HG03342 (cell line): ENCODE measurements around the gene GJA3.
"Not testable (repeated sequence)": the region's sequence is repeated elsewhere in the genome, so short reads cannot be mapped to it uniquely, and the experiment has no call there.

Experiments used
- ATAC-seq: cut with Tn5 transposase; IDR thresholded peaks from one replicate; pipeline ENCODE4 v1.9.1; 2021; ENCODE audit warnings: mild to moderate bottlenecking, moderate library complexity; ENCODE audit not compliant: unreplicated experiment

The GJA3 gene

DNA sequence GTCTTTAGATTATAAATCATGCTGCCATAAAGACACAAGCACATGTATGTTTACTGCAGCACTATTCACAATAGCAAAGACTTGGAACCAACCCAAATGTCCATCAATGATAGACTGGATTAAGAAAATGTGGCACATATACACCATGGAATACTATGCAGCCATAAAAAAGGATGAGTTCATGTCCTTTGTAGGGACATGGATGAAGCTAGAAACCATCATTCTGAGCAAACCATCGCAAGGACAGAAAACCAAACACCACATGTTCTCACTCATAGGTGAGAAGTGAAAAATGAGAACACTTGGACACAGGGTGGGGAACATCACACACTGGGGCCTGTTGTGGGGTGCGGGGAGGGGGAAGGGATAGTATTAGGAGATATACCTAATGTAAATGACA is 7.6 kb downstream of the GJA3 start:
- ATAC-seq: not testable (repeated sequence)

GRCh38 chr13:20151612-20152011 is 9.2 kb downstream of the GJA3 start:
- ATAC-seq: no peak

DNA sequence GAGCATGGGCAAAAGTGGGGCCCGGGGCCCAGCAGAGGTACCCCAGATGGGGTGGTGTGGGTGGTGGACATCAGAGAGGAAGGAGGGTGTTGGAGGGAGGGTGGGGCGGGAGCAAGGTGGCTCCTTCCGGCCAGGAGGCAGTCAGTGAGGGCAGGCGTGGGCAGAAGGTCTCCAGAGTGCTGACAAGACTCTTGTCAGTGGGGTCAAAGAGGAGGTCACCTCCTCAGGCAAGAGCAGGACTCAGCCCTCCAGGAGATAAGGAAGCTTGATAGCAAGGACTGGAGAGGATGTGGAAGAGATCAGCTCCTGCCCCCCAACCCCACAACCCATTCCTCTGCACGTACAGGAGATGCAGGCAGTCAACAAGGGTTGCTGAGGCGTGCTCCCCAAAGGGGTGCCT is 9.8 kb downstream of the GJA3 start:
- ATAC-seq: no peak

- ATAC-seq: no peak
Observed at GRCh38 chr13:20150561-20150960, 10.3 kb downstream of the GJA3 start.

DNA sequence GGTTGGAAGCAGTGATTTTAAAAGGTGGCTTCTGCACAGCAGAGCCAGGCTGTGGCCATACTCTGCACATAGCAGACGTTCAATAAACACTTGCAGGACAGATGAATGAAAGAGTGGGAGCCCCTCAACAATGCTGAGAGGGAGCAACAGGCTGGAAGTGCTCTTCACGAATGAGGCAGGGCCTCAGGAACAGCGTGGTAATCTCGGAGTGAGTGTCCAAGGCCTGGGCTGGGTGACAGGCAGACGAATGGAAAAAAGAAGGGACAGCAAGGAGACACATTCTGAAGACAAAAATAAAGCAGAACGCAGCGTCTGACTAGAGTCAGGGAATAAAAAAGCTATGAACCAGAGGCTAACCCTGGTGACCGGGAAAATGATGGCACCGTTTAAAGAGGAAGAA is 11.1 kb downstream of the GJA3 start:
- ATAC-seq: no peak

DNA sequence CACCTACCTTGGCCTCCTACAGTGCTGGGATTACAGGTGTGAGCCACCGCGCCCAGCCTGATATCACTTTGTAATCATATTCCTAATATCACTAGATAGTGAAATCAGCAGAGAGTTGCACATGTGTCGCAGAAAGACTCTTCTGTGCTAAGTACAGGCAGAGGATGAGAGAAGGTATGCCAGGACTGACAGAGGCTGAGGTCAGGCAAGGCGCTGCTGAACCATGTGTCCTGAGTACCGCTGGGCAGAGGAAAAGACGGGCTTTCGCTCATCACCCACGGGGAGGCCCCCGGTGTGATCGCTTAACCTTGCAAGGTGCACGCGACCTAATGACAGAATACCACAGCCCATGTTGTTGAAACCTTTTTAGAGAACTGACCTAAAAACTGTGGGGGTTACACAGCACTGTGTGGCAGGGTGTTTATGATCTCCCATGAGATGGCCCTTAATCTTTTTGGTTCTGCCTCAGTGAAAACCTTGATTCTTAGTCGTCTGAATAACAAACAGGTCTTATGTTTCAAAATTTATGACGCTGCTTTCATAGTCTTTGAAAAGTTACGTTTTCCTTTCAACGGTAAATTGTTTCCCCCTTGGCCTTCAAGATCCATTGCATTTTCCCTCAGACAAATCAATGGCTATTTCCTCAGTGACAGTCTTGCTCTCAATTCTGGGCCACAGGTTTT is 12.2 kb downstream of the GJA3 start:
- no peak for ATAC-seq

GRCh38 chr13:20146381-20146780 is 14.5 kb downstream of the GJA3 start:
- ATAC-seq: no peak

- ATAC-seq: no peak
Observed at GRCh38 chr13:20145521-20145920, 15.3 kb downstream of the GJA3 start.

DNA sequence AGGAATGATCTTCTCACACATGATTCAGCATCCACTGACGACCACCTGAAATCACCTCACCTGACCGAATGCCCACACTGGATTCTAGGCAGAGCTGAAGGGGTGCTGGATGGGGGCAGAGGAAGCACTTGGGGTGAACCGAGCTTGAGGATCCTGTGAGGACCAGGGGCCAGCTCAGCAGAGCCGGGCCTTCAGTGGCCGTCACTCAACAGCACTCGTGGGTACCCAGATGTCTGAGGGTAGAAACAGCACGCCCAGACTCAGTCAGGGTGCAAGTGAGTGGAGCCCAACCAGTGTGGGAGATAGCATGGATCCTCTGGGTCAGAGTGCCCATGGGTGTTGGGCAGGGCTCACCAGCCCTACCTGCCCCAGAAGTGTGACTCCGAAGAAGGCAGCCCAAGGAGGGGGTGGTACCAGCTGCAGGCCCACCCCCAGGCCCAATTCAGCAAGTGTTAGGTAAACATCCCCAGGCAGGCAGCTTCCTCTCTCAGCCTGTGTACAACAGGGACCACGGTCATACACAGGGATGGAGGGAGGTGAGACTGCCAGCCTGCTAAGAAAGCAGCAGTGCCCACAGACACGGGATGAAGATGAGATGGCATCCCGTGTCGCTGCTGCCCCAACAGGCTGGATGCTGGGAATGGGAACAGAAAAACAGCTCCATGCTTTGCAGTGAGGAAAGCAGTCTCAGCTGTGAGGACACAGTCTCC is 16.6 kb downstream of the GJA3 start:
- no peak for ATAC-seq

GRCh38 chr13:20142927-20143480 is 17.8 kb downstream of the GJA3 start:
- no peak for ATAC-seq

- ATAC-seq: no peak
Observed at GRCh38 chr13:20142023-20142926, 18.6 kb downstream of the GJA3 start.

DNA sequence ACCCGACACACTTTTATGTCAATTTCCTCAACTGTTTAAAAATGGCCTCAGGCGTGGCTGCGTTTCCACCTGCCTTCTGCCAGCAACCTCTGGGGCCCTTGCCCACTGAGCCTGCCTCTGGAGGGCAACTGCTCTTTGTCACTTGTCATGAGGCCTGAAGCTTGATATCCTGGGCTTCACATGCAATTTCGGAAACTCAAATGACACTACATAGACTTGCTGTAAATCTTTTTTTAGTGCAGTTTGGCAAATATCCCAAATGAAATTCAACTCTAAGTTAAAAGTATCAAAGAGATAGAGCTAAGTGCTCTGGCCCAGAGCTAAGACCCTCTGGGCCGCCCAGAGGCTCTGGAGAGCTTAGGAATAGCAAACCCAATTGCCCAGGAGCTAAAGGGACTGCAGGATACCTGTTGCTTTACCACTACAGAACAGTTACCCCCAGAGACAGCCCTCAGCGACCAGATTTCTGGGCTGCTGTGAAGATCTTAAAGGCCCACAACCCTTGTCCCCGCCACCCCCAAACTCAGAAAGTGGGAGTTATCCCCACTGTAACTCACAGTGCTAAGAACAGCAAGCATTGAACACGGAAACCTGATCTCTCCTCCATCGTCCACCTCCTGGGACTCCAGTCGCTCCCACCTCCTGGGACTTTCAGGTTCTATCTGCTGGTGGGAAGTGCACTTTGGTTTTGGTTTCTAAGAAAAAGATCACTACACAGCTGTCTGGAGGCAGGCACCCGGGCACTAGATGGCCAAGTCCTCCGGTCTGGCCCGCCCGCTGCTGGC is 19.4 kb downstream of the GJA3 start:
- ATAC-seq: no peak

DNA sequence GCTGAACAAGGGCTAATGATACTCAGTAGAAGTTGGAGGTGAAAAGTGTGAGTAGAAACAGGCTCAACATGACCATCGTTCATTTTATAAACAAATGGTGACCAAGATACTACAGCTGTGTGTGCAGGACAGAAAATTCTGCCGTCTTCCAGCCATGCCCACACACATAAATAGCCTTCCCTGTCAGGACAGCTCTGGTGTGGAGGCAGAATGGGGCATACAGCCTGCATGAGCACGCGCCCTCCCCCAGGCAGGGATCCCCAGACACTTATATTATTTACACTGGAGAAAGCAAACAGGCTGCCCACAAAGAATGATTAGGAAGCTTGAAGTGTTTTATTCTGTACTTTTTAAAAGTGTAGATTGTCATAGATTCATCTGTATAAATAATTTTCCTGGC is 20.4 kb downstream of the GJA3 start:
- no peak for ATAC-seq

DNA sequence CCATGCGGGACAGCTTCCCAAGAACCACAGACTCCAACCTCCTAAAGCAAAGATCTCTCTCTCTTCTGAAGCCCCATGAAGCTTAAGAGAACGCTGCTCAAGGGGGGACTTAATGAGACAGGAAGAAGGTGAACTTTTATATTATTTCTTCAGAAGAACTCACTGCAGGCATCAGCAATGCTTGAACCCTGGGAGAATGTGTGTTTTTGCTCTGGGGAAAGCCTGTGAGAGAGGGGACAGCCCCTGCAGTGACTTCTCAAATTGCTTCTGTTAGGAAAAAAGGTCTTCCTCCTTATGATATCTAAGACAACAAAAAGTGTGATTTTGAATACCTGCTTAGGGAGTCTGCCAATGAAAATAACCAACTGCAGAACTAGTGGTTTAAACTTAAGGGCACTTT is 23.0 kb downstream of the GJA3 start:
- no peak for ATAC-seq

DNA sequence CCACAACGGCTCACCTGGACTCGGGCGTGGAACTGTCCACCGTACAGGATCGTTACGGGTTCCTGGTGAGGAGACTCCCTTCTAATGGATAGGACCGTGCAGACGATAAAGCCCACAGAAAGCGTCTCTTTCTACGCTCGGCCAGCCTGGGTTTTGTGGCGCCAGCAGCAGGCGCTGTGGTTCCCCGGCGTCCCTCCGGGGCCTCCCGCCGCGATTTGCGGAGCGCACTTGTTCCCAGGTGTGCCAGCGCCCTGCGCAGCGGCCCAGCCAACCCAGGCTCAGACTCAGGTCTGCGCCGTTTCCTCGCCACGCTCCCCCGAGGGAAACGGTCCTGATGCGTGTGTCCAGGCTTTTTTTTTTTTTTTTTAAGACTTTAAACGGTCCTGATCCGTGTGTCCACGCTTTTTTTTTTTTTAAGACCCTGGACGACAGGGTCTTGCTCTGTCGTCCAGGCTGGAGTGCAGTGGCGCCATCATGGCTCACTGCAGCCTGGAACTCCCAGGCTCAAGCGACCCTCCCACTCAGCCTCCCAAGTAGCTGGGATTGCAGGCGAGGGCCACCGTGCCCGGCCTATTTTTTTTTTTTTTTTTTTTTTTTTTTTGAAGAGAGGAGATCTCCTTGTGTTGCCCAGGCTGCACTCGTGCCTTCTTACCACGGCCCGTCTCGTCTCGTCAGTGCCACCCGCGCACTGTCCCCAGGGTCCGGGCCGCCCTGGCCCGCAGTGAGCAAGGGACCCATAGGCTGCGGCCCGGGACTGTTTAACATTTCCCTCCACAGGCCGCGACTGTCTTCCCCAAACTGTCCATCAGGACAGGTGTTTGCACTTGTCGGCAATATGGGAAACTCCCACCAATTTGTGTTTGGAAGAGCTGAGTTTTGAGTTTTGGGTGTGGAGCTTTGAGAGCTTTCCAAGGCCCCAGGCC is 23.8 kb downstream of the GJA3 start:
- no peak for ATAC-seq

- ATAC-seq: no peak
Observed at GRCh38 chr13:20134732-20135131, 26.1 kb downstream of the GJA3 start.

DNA sequence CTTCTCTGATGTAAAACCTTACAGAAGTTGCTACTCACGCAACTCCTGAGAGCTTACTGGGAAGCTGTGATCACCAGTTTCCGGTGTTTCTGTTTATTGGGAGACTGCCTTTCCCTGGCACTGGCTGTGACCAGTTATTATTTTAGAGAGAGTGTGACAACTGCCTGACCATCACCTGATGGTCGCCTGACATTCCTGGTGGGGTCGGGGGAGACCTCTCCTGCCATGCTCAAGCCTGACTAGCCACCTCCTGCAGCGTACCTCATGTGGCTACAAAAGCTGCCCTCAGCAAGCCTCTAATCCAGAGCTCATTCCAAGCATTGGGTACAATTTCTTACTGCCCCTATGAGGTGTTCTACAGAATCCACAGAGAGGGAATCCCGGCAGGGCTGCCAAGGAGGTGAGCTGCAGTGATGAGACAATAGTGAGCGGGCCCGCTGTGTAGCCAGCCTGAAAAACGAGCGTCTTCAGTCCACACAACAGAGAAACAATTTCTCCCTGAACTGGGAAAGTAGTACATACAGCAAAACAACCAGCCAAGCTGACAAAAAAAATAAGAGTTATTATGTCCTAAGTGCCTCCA is 28.7 kb downstream of the GJA3 start:
- ATAC-seq: no peak

DNA sequence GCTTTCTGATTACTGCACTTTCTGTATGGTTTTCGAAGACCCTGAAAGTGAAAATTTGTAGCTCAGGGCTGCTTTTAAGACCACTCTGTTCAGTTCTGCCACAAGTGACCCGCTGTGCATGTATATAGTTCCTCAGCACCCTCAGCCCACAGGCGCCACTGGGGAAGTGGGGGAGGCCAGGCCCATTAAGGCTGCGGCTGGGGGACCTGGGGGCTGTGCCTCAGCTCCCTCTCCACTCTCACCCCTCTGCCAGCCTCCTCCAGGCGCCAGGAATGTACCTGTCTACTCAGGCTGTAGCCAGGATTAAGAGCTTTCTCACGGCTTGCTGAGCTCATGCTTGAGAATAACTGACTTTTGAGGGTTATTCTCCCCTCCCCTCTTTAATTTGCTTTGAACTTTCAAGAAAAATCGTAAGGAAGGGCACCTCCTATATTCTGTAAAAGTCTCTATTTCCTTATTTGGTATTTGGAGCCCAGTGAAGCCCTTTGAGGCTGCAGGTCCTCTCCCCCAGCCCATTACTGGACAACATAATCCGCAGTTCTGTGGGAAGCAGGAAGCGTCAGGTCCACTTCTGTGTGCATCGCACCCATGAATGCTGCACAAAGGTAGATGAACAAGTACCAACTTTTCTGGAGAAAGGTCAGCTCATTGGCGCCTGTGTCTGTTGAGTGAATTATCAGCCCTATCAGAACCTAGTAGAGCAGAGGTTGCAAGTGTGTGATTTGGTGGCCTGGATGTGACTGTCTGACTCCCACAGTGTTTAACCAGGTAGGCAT is 29.6 kb downstream of the GJA3 start:
- no peak for ATAC-seq
